CD4-positive, alpha-beta T cell (primary cell): Measurements from ENCODE around the gene TEKTIP1. TPM values are rescaled to one million over a fixed set of nuclear protein-coding genes. Genes with fewer than 3 reads are reported as not detected.
A peak's percentile ranks its signal among the peaks of the same experiment; 100 is the strongest.

ENCODE experiments used
- ATAC-seq: fragments of 200-7000 bp; cut with Tn5 transposase; one replicate; pipeline ENCODE4 v1.10.0; 2022; ENCODE audit warnings: mild to moderate bottlenecking; ENCODE audit not compliant: poor library complexity
- CTCF ChIA-PET: fragments of 350-600 bp; sonication (Branson Sonifier 250); formaldehyde crosslinking; loops from one replicate; lab custom pipeline; 2021; ENCODE audit warnings: antibody characterized with exemption, inconsistent platforms; lab: Charles Lee
- POLR2A ChIA-PET: fragments of 350-600 bp; sonication (Branson Sonifier 250); formaldehyde crosslinking; loops from one replicate; lab custom pipeline; 2021; ENCODE audit warnings: antibody characterized with exemption, inconsistent platforms; lab: Charles Lee
- DNase-seq, 14 experiments: peaks; one replicate each; pipeline ENCODE4 v3.0.0-alpha.2; 2013 to 2020; ENCODE audit warnings: mixed read lengths in 2 of 14
- H3K27ac ChIP-seq, 2 donors: one replicate each; pipeline versions ENCODE4 v1.5.1 to v1.7.0; 2013; ENCODE audit warnings: low read length in 2 of 2, low read depth in 1 of 2, mild to moderate bottlenecking in 1 of 2
- H3K27me3 ChIP-seq, 2 experiments: 1 replicate in 1 of 2; 2 replicates in 1 of 2; pipeline versions ENCODE4 v1.6.1 to v1.7.0; 2013; ENCODE audit warnings: low read length in 2 of 2, control low read depth in 1 of 2, mild to moderate bottlenecking in 1 of 2, moderate library complexity in 1 of 2; ENCODE audit not compliant: insufficient read depth in 2 of 2, control insufficient read depth in 1 of 2
- H3K36me3 ChIP-seq: one replicate; pipeline ENCODE4 v1.6.1; 2013; ENCODE audit warnings: low read length, control low read depth; ENCODE audit not compliant: insufficient read depth
- H3K4me1 ChIP-seq: one replicate; pipeline ENCODE4 v1.6.1; 2013; ENCODE audit warnings: low read length, control low read depth; ENCODE audit not compliant: insufficient read depth
- H3K4me3 ChIP-seq: one replicate; pipeline ENCODE4 v1.5.1; 2013; ENCODE audit warnings: mild to moderate bottlenecking, low read length, moderate library complexity
- H3K9me3 ChIP-seq, 2 experiments: 1 replicate in 1 of 2; 2 replicates in 1 of 2; pipeline versions ENCODE4 v1.6.1 to v1.7.0; 2013; ENCODE audit warnings: low read length in 2 of 2, mild to moderate bottlenecking in 2 of 2, control low read depth in 1 of 2, moderate library complexity in 1 of 2; ENCODE audit not compliant: control insufficient read depth in 1 of 2, insufficient read depth in 1 of 2
- H3K27ac Mint-ChIP-seq: one replicate; pipeline ENCODE4 v1.8.0; 2020; ENCODE audit warnings: mixed read lengths
- H3K27me3 Mint-ChIP-seq: one replicate; pipeline ENCODE4 v1.8.0; 2021; ENCODE audit warnings: mixed read lengths
- H3K36me3 Mint-ChIP-seq: one replicate; pipeline ENCODE4 v1.8.0; 2021; ENCODE audit warnings: low read depth, mixed read lengths
- H3K4me1 Mint-ChIP-seq: one replicate; pipeline ENCODE4 v1.8.0; 2021; ENCODE audit warnings: low read depth, mixed read lengths
- H3K4me3 Mint-ChIP-seq: one replicate; pipeline ENCODE4 v1.8.0; 2020; ENCODE audit warnings: mild to moderate bottlenecking, mixed read lengths
- H3K9me3 Mint-ChIP-seq: one replicate; pipeline ENCODE4 v1.8.0; 2020; ENCODE audit warnings: mixed read lengths
- CTCF ChIP-seq: fragments of 200-600 bp; IDR thresholded peaks from one replicate; pipeline ENCODE4 v1.8.0; 2022; ENCODE audit warnings: antibody characterized with exemption, mild to moderate bottlenecking
- intact Hi-C, 2 experiments: fragments of 100-400 bp; cut with DNase I in 1 of 2; cut with micrococcal nuclease in 1 of 2; formaldehyde crosslinking; loops; one replicate each; pipeline versions ENCODE4 v1.15.1 to v1.9.0; 2023 to 2025; cut with DNase I, micrococcal nuclease
- total RNA-seq, 174 experiments: library from RNA in 2 of 174; stranded (reverse) in 2 of 174; gene quantifications; one replicate each; pipeline ENCODE4 v1.2.3 and lab custom pipeline; 2021 to 2026

TEKTIP1 gene
- total RNA-seq, 2 experiments from 2014 or later = 5.7 to 6.0 TPM

GRCh38 chr19:3537101-3537437 lies 1.9 kb upstream of the TEKTIP1 start:
- ChIA-PET POLR2A (interaction anchor here (0.6 to 1.0 kb wide), 2 partner anchors 10 to 53 kb away, joined by 3 read pairs; no protein-coding TSS in a partner anchor), CTCF (interaction anchor here (0.5 kb wide), 1 partner anchor 766 kb away, joined by 3 read pairs; no protein-coding TSS in a partner anchor)
- Mint-ChIP-seq H3K9me3 (no peaks in the 10 kb centered on the region), H3K4me1 (no peaks in the 10 kb centered on the region), H3K27me3 (no peaks in the 10 kb centered on the region), H3K36me3 (peaks cover 56% of the 10 kb centered on the region), H3K4me3 (no peak overlapping the region), H3K27ac (no peak overlapping the region)
- Histone ChIP-seq H3K36me3 (peaks cover 37% of the 10 kb centered on the region), H3K4me1 (no peaks in the 10 kb centered on the region), H3K4me3 (no peak overlapping the region), H3K9me3 (peaks cover 0 to 10% of the 10 kb centered on the region in 2 experiments), H3K27me3 (no peaks in the 10 kb centered on the region), H3K27ac (no peak overlapping the region)
- TF ChIP-seq CTCF = no peak
- ATAC-seq (no peak), DNase-seq (no peak)
- intact Hi-C loops = no loop called here

GRCh38 chr19:3537438-3538240 lies 1.3 kb upstream of the TEKTIP1 start:
- CTCF ChIA-PET = interaction anchor here (0.5 kb wide), 1 partner anchor 766 kb away, joined by 3 read pairs; no protein-coding TSS in a partner anchor
- Histone ChIP-seq H3K9me3 (peaks cover 0 to 10% of the 10 kb centered on the region in 2 experiments), H3K36me3 (peaks cover 32% of the 10 kb centered on the region), H3K27ac (no peak overlapping the region), H3K27me3 (no peaks in the 10 kb centered on the region), H3K4me3 (no peak overlapping the region), H3K4me1 (no peaks in the 10 kb centered on the region)
- POLR2A ChIA-PET = interaction anchor here (1.0 kb wide), 1 partner anchor 10 kb away, joined by 3 read pairs; no protein-coding TSS in a partner anchor
- H3K36me3 Mint-ChIP-seq = peaks cover 51% of the 10 kb centered on the region
- H3K27me3 Mint-ChIP-seq = no peaks in the 10 kb centered on the region
- no peak overlapping the region for H3K4me3 Mint-ChIP-seq
- H3K4me1 Mint-ChIP-seq = no peaks in the 10 kb centered on the region
- TF ChIP-seq CTCF = no peak
- ATAC-seq (no peak), DNase-seq (no peak)
- H3K9me3 Mint-ChIP-seq = no peaks in the 10 kb centered on the region
- intact Hi-C loops = no loop called here
- peak overlapping the region; percentile 42 for H3K27ac Mint-ChIP-seq

- Mint-ChIP-seq H3K4me3 (no peak overlapping the region), H3K9me3 (no peaks in the 10 kb centered on the region), H3K4me1 (no peaks in the 10 kb centered on the region), H3K27ac (peak overlapping the region; percentile 42), H3K36me3 (peaks cover 46% of the 10 kb centered on the region), H3K27me3 (no peaks in the 10 kb centered on the region)
- Histone ChIP-seq H3K9me3 (peaks cover 0 to 10% of the 10 kb centered on the region in 2 experiments), H3K4me1 (no peaks in the 10 kb centered on the region), H3K36me3 (peaks cover 30% of the 10 kb centered on the region), H3K27me3 (no peaks in the 10 kb centered on the region), H3K27ac (no peak overlapping the region), H3K4me3 (no peak overlapping the region)
- CTCF ChIA-PET = no interaction called here
- peak; percentile 16 for ATAC-seq
- intact Hi-C loops = no loop called here
- POLR2A ChIA-PET = interaction anchor here (0.7 to 1.2 kb wide), 2 partner anchors 16 to 37 kb away, joined by 3 read pairs; no protein-coding TSS in a partner anchor
- no peak for DNase-seq
- no peak for TF ChIP-seq CTCF
Observed at GRCh38 chr19:3538258-3538929, 580 bp upstream of the TEKTIP1 start.
